Hypothalamus (tissue), 51 donors: Measurements from ENCODE around the gene CHST11.
A peak's percentile ranks its signal among the peaks of the same experiment; 100 is the strongest.

ENCODE experiments used
- DNase-seq, 51 donors: peaks; one replicate each; lab custom pipeline; 2025; lab: John Stamatoyannopoulos, UW

CHST11 gene

DNA sequence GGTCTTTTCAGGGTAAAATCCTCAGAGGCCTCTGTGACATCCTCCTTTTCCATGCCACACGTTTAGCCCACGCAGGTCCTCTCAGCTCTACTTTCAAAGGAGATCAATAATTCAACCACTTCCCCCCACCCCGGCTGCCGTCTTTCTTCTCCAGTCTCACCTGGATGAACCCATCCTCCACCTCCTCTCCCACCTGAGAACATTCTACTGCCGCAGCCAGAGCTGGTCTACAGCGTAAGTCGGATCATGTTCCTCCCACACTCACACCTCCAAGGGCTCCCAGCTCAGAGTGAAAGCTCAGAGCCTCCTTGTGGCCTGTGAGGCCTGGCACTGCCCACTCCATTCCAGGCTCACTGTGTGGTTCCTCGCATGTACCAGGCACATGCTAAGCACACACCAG lies 246.6 kb downstream of the CHST11 start:
- DNase-seq = no peak

DNA sequence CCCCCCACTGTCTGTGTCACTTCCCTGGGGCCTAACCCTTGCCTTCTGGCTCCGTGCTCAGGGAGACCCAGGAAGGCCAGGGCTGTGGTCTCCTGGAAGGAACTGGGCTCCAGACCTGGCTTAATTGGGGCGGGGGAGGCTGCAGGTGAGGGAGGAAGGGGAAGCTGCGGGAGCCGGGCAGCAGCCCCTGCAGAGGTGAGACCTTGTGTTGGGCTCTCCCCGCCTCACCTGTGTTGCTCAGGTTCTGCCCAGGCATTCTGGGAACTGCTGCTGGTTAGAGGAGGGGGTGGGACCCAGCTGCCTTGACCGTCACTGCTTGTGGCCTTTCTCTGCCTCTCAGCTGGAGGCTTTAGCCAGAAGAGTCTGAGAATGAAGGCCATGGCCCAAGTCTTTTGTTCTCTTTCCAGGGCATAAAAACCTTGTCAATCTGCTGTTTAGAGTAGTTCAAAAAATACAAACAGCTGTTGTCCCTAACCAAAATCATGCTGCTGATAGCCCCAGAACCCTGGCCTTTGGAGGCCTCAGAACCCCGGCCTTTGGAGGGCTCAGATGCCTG lies 247.6 kb downstream of the CHST11 start:
- no peak for DNase-seq

DNA sequence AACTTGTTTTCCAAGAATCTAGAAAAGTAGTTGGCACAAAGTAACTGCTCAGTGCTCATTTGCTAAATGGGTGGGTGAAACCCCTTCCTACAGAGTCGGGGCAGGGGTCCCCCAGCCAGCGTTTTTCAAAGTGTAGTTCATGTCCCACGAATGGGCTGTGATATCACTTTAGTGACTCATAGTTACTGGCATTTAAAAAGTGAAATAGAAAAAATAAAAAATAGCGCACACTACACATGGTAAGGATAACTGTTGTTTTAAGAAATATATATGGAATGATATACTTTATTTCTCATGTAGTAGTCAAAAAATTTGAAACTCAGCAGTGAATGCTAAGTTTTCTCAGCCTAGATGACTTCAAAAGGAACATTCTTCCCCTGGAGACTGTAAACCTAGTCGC lies 250.4 kb downstream of the CHST11 start:
- no peak for DNase-seq

GRCh38 chr12:104707794-104708558 lies 251.2 kb downstream of the CHST11 start:
- no peak for DNase-seq

GRCh38 chr12:104708891-104709290 lies 252.1 kb downstream of the CHST11 start:
- DNase-seq = no peak

GRCh38 chr12:104709692-104710435 lies 253.1 kb downstream of the CHST11 start:
- DNase-seq = peak in 11 of 51 donors; percentile 4 to 44 (median 20)

DNA sequence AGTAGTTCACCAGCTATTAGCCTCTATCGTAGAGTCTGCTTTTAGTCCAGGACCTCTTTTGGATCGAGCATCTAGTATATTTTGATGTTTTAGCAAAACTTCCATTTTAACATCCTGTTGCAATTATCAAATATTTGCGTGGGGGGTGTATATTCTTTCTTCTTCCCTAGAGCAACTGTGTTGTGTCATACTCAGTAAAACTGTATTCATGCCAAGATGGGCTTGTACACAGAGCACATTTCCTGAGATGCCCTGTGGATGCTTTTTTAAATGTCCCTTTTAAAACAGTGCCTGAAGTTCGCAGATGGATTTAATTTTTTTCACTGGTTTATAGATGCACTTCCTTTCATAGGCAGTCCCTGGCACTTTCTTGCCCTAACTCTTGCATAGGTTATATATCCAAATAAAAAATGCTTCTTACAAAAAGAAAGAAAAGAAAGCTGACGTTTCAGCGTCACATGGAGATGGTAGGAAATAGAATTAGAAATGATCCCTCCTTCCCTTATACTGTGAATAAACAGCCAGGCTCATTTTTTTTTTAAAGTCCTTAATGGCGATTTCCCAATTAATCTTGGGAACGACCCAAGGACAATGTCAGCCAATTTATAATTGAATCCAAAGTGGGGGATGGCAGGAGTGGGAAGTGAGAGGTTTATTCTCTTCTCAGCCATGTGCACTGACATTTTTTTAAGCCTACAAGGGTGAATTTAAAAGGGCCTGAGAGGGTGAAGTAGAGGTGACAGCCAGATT lies 254.4 kb downstream of the CHST11 start:
- peak in 2 of 51 donors; percentile 15 to 30 for DNase-seq

DNA sequence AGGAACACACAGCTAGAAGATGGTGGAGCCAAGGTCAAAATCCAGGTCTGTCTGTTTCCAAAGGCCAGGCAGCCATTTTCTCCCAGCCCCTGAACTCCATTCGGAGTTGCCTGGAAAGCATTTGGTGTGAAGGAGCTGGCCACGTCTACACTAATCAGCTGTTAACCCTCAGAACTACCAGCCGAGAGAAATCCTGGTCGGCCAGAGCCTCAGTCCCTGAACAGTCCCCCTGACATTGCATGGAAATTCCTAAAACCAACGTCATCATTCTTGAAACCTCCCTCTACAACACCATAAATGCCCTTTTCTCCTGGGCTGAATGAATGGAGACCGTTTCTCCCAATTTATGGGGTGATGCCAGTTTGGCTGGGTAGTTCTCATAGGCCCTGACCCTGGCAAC lies 255.7 kb downstream of the CHST11 start:
- DNase-seq = no peak

DNA sequence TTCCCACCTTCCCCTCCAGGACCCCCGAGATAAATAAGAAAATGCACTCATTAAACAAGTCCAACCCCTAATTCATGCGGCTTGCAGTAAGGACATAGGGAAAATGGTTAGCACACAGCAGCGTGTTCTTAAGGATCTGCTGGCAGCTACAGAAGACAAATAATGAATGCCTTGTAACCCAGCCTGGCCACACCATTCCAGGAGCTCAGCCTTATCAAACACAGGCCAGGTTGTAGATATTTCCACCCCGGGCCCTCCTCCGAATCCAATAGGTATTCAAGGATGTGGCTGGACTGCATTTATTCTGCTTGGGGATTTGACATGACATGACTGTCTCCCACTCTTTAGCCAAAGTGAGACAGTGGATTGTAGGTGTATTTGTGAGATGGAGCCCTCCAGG lies 256.2 kb downstream of the CHST11 start:
- DNase-seq = no peak

DNA sequence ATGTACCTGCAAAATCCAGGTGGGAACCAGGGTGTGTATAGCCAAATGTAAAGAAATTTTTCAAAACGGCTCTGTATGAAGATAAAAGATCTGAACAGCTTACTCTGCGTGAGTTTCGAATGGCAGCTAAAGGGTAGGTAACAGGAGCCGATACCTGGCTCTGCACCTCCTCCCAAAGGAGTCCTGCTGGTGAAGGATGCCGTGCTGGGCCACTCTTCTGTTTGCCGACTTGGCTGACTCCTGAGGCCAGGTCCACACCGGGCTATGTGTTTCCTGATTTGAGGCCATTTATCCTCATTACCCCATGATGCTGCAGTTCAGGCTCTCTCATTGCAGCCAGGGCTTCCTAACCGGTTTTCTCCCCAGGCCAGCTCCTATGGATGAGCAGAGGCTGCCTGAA lies 256.7 kb downstream of the CHST11 start:
- DNase-seq = no peak

GRCh38 chr12:104714369-104714768 lies 257.6 kb downstream of the CHST11 start:
- DNase-seq = no peak

DNA sequence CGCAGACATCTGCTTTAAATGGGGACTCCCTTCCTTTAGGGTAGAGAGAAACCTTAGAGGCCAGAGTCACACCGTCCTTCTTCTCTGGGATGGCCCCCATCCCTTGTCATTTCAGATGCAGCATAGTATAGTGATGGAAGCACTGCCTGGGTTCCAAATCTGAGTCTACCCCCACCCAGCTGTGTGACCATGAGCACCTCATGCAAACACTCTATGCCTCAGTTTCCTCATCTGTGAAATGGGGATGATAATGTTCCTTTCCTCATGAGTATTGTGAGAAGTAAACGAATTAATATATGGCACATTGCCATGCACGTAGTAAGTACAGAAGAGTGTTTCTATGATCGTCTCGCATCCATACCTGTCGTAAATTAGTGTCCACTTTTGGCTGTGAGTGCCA lies 259.4 kb downstream of the CHST11 start:
- DNase-seq = no peak

DNA sequence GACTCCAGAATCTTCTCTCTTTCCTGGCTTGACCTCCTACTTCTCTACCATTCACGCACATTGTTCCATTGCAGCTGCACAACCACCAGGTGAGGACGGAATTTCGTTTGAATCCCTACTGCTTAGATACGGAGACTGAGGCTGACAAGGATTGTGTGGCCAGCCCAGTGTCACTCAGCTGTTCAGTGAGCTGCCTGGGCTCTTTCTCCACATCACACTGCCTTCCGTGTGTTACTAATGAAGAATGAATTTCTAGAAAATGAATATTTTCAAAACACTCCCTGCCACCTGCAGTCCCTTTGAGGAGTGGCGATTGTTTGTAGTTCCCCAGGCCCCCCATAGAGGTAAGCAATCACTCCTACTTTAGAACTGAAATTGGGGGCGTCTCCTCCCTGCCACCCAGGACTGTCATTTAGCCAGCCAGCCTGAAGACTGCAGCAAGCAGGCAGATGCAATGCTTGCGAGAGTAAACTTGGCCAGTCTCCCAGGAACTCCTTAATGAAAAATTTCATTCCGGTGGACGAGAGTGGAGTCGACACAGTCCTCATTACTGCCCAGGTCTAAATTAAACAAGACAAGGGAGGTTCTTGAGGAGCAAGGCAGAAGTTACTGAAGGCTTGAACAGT lies 261.7 kb downstream of the CHST11 start:
- peak in 8 of 51 donors; percentile 8 to 47 (median 26) for DNase-seq

DNA sequence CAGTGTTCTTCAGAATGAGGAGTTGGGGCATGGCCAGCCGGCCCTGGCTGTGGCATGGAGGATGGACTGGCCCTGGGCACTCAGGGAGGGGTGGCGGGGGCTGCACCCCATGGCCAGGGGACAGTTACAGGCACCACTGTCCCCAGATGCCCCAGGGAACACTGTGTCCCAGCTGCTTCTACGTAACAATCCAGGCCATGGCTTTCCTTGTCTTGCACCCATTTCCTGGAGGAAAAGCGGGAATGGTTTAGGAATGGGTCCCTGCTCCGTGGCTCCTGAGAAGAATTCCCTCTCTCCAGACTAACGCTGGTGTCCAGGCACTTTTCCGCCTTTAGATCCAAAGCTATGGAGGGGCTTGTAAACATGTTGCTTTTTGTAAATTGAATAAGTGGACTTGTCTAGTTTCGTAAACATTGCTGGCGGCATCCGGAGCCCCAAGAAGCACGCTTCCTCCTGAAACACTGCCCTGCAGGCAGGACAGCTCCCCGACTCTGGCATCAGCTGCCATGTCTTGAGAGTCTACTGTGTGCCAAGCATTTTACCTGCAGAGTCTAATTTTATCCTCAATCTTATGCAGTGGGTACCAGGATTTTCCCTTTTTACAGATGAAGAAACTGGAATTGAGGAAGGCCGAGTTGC lies 263.1 kb downstream of the CHST11 start:
- peak in 3 of 51 donors; percentile 13 to 63 (median 14) for DNase-seq

- peak in 9 of 51 donors; percentile 11 to 65 (median 17) for DNase-seq
These were observed 263.7 kb downstream of the CHST11 start for GRCh38 chr12:104720339-104721038.

GRCh38 chr12:104721039-104721405 lies 264.3 kb downstream of the CHST11 start:
- no peak for DNase-seq

DNA sequence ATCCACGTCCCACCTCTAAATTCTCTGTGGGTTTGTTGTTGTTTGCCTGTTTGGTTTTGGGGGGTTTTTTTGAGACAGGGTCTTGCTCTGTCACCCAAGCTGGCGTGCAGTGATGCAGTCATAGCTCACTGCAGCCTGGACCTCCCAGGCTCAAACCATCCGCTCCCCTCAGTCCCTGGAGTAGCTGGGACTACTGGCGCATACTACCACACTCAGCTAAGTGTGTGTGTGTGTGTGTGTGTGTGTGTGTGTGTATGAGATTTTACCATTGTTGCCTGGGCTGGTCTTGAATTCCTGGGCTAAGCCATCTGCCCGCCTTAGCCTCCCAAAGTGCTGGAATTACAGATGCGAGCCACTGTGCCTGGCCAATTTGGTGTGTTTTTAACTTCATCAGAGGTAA lies 265.2 kb downstream of the CHST11 start:
- DNase-seq = no peak

- DNase-seq = no peak
These were observed 266.1 kb downstream of the CHST11 start for GRCh38 chr12:104722601-104723534.
